Mammary epithelial cell (primary cell): ENCODE data around the gene PLIN4.

Experiments
- CTCF ChIP-seq, 2 donors: IDR thresholded peaks in 1 of 2; conservative IDR thresholded peaks in 1 of 2; 2 replicates each; pipeline ENCODE4 v1.5.1; 2011 to 2012; ENCODE audit warnings: inconsistent platforms in 2 of 2, low read length in 2 of 2, mild to moderate bottlenecking in 2 of 2, control low read depth in 1 of 2, low read depth in 1 of 2; ENCODE audit not compliant: insufficient read depth in 1 of 2; ENCODE audit errors: extremely low read depth in 1 of 2
- EZH2 ChIP-seq: IDR thresholded peaks from 2 replicates; pipeline ENCODE4 v1.6.1; 2012; ENCODE audit warnings: low read length, inconsistent platforms, borderline replicate concordance

GRCh38 chr19:4454747-4455718, 63.3 kb downstream of the PLIN4 start:
- TF ChIP-seq CTCF (conservative IDR thresholded peaks at IDR 0.05 in 1 of 2, IDR thresholded peaks at IDR 0.05 in 1 of 2; ENCODE audit: extremely low read depth in 1 of 2, insufficient read depth in 1 of 2, low read depth in 1 of 2, low read length in 2 of 2) (no peak), EZH2 (no peak)
